Measurements from ENCODE around the gene TMEM116.
"Not testable (repeated sequence)": the region's sequence is repeated elsewhere in the genome, so short reads cannot be mapped to it uniquely, and the experiment has no call there.

Gene TMEM116

GRCh38 chr12:112011685-112012084, 1.3 kb downstream of the TMEM116 start:
- DNase-seq = no peak
- in situ Hi-C loops (cut with HindIII; ENCODE audit: low pct_ligation_motif_present, low pct_unique_long_range_greater_than_20kb, low sequenced_read_pairs) = no loop called here

DNA sequence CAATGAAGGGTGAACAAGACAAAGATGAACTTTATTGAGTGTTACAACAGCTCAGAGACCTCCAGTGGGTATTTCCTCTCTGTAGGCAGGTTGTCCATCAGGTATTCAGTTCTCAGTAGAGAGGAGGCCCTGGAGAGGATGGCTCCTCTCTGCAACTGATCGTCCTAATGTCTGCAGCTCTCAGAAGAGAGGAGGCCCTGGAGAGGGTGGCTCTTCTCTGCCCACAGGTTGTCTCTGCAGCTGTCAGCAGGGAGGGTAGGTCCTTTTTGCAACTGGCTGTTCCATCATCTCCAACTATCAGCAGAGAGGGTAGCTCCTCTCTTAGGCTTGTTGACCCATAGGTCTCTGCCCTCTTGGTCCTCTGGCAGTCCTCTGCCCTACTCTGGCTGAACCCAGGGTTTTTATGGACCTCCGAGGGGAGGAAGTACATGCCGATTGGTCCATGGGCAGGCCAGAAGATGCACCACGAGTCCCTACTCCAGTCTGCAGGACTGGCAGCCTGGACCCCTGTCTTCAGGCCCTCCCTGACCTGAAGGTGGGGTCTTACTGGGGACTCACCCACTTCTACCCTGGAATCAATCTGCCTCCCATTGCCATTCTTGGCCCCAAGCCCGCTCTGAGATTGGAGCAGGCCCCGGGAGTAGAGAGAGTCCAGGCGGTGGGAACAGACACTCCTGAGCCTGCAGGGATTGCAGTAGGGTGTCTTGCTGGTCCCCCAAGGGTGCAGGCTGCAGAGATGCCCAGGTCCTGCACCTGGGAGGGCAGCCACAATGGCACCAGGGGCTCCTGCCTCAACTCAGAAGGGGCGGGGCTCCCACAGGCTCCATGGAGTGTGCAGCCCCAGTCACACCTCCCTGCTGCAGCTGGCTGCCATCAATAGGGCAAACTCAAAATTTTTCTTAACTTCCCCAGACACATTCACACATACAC, 2.3 kb downstream of the TMEM116 start:
- no peak for DNase-seq
- in situ Hi-C loops (cut with HindIII; ENCODE audit: low pct_ligation_motif_present, low pct_unique_long_range_greater_than_20kb, low sequenced_read_pairs) = no loop called here

DNA sequence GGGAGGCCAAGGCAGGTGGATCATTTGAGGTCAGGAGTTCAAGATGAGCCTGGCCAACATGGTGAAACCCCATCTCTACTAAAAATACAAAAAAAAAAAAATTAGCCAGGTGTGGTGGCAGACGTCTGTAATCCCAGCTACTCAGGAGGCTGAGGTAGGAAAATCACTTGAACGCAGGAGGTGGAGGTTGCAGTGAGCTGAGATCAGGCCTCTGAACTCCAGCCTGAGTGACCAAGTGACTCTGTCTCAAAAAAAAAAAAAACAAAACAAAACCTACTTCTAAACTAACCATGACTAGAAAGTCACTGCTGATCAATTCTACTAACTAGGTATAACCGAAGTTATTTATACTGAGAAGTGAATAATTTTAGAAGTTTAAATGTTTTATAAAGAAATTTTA, 3.4 kb downstream of the TMEM116 start:
- DNase-seq; in situ Hi-C loops (cut with HindIII; ENCODE audit: low pct_ligation_motif_present, low pct_unique_long_range_greater_than_20kb, low sequenced_read_pairs): not testable (repeated sequence)

DNA sequence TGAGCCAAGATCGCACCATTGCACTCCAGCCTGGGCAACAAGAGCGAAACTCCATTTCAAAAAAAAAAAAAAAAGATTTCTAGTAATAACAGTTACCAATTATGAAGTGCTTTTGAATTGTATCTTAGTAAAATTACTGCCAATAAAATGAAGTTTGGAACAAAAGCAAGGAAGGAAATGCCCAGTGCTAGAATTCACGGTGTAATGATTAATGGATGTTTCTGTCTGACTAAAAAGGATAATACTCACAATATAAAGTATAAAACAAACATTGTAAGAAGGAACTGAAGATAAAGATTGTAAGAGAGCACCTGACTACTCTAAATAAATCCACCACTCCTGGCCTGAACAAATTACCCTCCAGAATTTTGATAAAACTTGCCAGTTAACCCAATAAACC, 4.0 kb downstream of the TMEM116 start:
- no peak for DNase-seq
- in situ Hi-C loops (cut with HindIII; ENCODE audit: low pct_ligation_motif_present, low pct_unique_long_range_greater_than_20kb, low sequenced_read_pairs) = no loop called here

DNA sequence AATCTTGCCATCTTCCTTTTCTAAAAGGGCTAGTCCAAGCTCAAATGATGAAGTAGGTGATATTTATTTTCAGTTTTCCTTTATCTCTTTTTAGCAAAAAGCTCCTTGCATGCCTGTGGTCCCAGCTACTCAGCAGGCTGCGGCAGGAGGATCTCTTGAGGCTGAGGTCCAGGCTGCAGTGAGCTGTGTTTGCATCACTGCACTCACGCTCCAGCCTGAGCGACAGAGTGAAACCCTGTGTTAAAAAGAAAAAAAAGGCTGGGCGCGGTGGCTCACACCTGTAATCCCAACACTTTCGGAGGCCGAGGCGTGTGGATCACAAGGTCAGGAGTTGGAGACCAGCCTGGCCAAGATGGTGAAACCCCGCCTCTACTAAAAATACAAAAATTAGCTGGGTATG, 5.0 kb downstream of the TMEM116 start:
- DNase-seq = no peak

DNA sequence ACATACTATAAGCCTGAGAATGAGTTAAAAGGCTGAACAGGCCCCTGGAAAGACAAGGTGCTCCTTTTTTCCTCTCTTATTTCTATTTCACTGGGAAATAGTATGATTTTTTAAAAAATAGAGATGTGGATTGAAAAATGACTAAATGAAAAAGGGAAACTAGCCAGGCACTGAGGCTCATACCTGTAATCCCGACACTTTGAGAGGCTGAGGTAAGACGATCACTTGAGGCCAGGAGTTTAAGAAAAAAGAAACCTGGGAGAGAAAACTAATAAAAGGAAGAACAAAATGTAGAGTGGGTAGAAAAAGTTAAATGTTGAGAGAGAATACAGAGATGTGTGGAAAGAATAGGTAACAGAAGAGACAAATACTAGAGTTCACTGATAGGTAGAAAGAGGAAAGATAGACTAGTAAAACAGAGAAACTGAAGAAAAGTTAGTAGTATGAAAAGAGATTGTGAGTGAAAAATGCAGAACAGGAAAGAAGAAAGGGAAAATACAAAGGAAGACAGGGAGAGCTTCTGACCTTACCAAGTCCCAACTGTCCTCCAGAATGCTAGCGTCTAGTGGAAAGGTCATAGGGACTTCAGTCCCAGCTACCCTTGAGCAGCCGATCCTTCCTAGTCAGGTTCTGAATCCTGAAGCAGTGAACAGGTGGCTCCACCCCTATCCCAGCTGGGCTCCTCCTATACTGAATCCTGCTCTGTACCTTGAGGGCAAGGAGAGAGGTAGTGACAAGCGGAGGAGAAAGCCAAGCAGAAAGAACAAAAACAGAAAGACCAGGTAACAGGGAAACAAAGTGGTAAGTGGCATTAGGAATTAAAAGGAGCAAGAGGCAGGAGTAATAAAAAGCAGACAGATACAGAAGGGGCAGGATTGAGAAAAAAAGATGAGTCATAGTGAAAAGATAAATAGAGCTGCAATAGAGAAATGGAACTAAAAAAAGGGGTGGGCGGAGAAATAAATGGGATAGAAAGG, 7.3 kb downstream of the TMEM116 start:
- in situ Hi-C loops (cut with HindIII; ENCODE audit: low pct_ligation_motif_present, low pct_unique_long_range_greater_than_20kb, low sequenced_read_pairs) = no loop called here
- DNase-seq = peak; percentile 71

More for the DNA sequence above, 5.0 kb downstream of the TMEM116 start:
- in situ Hi-C loops (cut with HindIII; ENCODE audit: low pct_ligation_motif_present, low pct_unique_long_range_greater_than_20kb, low sequenced_read_pairs) = no loop called here

GRCh38 chr12:112004041-112004440, 8.9 kb downstream of the TMEM116 start:
- DNase-seq = no peak
- in situ Hi-C loops (cut with HindIII; ENCODE audit: low pct_ligation_motif_present, low pct_unique_long_range_greater_than_20kb, low sequenced_read_pairs) = no loop called here

GRCh38 chr12:112001576-112001975, 11.4 kb downstream of the TMEM116 start:
- in situ Hi-C loops (cut with HindIII; ENCODE audit: low pct_ligation_motif_present, low pct_unique_long_range_greater_than_20kb, low sequenced_read_pairs) = no loop called here
- DNase-seq = no peak

GRCh38 chr12:112000820-112001219, 12.1 kb downstream of the TMEM116 start:
- in situ Hi-C loops (cut with HindIII; ENCODE audit: low pct_ligation_motif_present, low pct_unique_long_range_greater_than_20kb, low sequenced_read_pairs) = no loop called here
- no peak for DNase-seq

GRCh38 chr12:111999129-111999528, 13.8 kb downstream of the TMEM116 start:
- in situ Hi-C loops (cut with HindIII; ENCODE audit: low pct_ligation_motif_present, low pct_unique_long_range_greater_than_20kb, low sequenced_read_pairs); DNase-seq: not testable (repeated sequence)

DNA sequence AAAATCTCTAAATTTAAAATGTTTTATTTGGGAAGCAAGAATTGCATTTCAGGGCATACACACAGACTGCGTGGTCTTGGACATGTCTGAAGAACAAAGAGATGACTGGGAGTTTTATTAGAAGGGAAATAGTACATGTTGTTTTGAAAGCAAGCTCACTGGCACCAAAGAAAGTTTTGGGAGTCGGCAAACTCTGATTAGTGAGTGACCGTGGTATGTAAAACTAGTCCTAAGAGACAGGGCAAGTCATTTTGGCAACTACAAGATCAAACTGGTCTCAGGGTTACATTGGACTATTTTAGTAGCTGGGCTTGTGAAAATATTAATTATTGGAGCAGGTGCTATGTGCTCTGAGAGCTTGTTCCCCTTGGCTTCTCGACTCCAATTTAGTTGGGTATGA, 14.9 kb downstream of the TMEM116 start:
- in situ Hi-C loops (cut with HindIII; ENCODE audit: low pct_ligation_motif_present, low pct_unique_long_range_greater_than_20kb, low sequenced_read_pairs) = no loop called here
- DNase-seq = no peak

DNA sequence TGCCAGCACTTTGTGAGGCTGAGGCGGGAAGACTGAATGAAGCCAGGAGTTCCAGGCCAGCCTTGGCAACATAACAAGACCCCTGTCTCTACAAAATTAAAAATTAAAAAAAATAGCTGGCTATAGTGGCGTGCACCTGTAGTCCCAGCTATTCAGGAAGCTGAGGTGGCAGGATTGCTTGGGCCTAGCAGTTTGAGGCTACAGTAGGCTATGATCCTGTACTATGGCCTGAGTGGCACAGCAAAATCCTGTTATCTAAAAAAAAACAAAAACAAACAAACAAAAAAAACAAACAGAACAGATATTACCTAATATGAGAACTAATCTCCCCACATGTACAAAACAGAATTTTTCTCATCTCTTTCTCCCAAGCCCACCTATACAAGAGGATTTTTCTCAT, 15.7 kb downstream of the TMEM116 start:
- in situ Hi-C loops (cut with HindIII; ENCODE audit: low pct_ligation_motif_present, low pct_unique_long_range_greater_than_20kb, low sequenced_read_pairs) = no loop called here
- DNase-seq = no peak

DNA sequence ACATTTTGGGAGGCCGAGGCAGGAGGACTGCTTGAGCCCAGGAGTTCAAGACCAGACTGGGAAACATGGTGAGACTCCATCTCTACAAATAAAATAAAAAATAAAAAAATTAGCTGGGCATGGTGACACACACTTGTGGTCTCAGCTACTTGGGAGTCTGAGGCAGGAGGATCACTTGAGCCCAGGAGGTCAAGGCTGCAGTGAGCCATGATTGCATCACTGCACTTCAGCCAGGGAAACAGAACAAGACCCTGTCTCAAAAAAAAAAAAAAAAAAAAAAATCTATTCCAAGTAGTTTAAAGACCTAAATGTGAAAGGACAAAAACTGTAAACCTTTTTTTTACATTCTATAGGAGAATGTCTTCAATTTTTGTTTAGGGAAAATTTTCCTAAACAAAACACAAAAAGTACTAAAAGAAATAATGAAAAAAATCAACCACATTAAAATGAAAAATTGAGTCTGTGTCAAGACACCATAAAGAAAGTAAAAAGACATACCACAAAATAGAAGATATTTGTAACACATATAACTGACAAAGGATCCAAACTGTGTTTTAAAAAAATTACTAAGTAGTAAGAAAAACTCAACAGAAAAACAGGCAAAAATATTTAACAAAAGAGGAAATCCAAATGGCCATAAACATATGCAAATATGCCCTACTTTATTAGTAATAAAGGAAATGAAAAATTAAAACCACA, 17.0 kb downstream of the TMEM116 start:
- no peak for DNase-seq

DNA sequence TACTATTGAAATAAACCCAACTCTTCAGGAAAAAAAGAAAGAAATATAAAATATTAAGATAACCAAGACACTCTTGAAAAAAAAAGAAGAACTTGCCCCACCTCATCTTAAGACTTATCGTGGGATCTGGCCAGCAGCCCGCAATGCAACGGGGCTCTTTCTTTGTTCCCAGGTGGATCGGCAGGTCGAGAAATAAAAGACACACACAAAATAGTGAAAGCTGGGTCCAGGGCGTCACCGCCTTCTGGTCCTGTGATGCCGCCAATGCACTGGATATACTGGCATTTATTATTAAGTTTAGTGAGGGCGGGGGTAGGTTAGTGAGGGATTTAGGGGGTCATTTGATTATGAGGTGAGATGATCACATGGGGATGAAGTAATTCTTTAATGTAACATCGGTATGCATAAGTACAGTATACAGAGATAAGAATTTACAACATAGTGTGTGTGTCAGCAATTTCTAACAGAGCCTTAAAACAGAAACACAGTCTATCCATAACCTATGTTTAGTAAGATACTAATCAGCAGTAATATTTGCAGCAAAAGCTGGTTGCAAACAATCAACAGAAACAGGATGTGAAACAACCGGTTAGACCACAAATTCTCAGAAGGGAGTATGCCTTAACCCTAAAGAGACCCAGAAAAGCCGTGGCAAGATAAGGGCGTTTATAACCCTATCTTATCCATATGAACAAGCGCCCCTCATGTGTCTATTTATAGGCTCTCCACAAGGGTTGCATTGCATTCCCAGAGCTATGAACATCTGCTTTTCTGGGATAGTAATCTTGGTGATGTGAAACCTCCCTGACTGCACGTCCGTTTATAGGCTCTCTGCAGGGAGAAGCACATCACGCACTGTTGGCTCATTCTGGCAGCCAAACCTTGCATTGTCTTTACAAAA, 18.5 kb downstream of the TMEM116 start:
- in situ Hi-C loops (cut with HindIII; ENCODE audit: low pct_ligation_motif_present, low pct_unique_long_range_greater_than_20kb, low sequenced_read_pairs); DNase-seq: not testable (repeated sequence)

More for the DNA sequence above, 17.0 kb downstream of the TMEM116 start:
- in situ Hi-C loops (cut with HindIII; ENCODE audit: low pct_ligation_motif_present, low pct_unique_long_range_greater_than_20kb, low sequenced_read_pairs) = no loop called here

DNA sequence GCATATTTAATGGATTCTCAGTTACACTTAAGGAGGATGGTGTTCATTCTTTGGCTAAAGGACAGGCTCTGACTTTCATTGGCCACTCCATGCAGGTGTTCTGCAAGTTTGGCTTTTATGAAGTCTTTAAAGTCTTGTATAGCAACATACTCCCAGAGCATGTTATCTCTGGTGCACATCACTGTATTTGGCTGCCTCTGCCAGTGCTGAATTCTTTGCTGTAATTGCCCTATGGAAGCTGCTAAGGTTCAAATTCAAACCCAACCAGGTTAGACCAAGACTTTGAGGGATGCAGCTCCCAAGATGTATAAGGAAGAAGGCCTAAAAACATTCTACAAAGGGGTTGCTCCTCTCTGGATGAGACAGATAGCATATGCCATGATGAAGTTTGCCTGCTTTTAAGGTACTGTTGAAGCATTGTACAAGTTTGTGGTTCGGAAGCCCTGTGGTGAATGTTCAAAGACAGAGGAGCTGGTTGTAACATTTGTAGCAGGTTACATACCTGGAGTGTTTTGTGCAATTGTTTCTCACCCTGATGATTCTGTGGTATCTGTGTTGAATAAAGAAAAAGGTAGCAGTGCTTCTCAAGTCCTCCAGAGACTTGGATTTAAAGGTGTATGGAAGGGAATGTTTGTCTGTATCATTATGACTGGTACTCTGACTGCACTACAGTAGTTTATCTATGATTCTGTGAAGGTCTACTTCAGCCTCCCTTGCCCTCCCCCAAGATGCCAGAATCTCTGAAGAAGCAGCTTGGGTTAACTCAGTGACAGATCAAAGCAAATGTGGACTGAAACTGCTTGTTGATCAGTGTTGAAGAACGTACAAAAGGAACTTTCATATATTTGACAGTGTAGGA, 19.4 kb downstream of the TMEM116 start:
- no peak for DNase-seq
- in situ Hi-C loops (cut with HindIII; ENCODE audit: low pct_ligation_motif_present, low pct_unique_long_range_greater_than_20kb, low sequenced_read_pairs) = no loop called here

DNA sequence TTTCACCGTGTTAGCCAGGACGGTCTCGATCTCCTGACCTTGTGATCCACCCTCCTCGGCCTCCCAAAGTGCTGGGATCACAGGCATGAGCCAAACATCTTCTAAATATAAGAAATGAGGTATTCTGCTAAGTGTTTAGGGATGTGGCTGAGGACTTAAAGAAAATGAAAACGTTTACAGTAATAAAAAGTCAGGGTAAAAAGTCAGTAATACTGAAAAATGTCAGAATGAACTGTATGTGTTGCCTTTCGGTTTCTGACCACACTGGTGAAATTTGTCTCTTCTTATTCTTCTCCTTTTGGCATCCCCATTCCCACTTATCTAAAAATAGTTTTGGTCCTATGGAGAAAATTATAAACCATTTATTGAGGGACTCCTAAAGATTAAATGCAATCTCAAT, 20.5 kb downstream of the TMEM116 start:
- no peak for DNase-seq
- in situ Hi-C loops (cut with HindIII; ENCODE audit: low pct_ligation_motif_present, low pct_unique_long_range_greater_than_20kb, low sequenced_read_pairs) = no loop called here

DNA sequence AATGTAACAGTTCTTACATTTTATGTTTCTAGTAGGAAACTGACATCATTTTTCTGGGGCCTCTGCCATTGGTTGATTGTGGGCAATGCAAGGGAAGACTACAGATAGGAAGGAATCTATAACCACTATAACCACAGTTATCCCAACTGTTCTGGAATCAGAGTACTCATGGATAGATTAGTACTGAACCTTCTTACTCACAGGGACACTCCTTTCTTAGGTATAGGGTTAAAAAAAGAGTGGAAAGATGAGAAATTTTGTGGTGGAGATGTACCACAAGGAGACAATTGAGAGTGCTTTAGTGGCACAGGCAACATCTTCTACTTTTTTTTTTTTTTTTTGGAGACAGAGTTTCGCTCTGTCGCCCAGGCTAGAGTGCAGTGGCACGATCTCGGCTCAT, 21.0 kb downstream of the TMEM116 start:
- in situ Hi-C loops (cut with HindIII; ENCODE audit: low pct_ligation_motif_present, low pct_unique_long_range_greater_than_20kb, low sequenced_read_pairs) = no loop called here
- DNase-seq = no peak

Measured in ACHN (cell line).